Measurements from ENCODE around the gene GRID1. TPM values are rescaled to one million over a fixed set of nuclear protein-coding genes. Genes with fewer than 3 reads are reported as not detected.

GRID1 gene
- total RNA-seq, 4 donors from 2014 or later = 0.03 to 2.7 (median 0.49) TPM

GRCh38 chr10:86203162-86203905 lies 163.3 kb downstream of the GRID1 start:
- WGBS, 2 donors = 40 to 52% methylated on average over 6 to 9 of the region's 11 CpGs
- no peak for DNase-seq
- Histone ChIP-seq H3K9me3 (no peaks in the 10 kb centered on the region), H3K36me3 (no peaks in the 10 kb centered on the region), H3K4me3 (no peak overlapping the region), H3K27me3 (no peaks in the 10 kb centered on the region), H3K27ac (no peak overlapping the region), H3K4me1 (no peaks in the 10 kb centered on the region)
- no peak for TF ChIP-seq CTCF (IDR thresholded peaks at IDR 0.05)
- TF ChIP-seq POLR2A (IDR thresholded peaks at IDR 0.05) = no peak
- intact Hi-C loops (cut with DNase I) = no loop called here

- DNase-seq = no peak
Observed at GRCh38 chr10:86202226-86202735, 164.3 kb downstream of the GRID1 start.

GRCh38 chr10:86200867-86201266 lies 165.7 kb downstream of the GRID1 start:
- Histone ChIP-seq H3K36me3 (no peaks in the 10 kb centered on the region), H3K27me3 (no peaks in the 10 kb centered on the region), H3K9me3 (no peaks in the 10 kb centered on the region), H3K27ac (no peak overlapping the region), H3K4me1 (no peaks in the 10 kb centered on the region), H3K4me3 (no peak overlapping the region)
- TF ChIP-seq CTCF (IDR thresholded peaks at IDR 0.05) (no peak), POLR2A (IDR thresholded peaks at IDR 0.05) (no peak)
- intact Hi-C loops (cut with DNase I) = no loop called here
- DNase-seq = no peak
- 74 to 85% methylated on average over 1 of the region's 1 CpG for WGBS, 2 donors

More at GRCh38 chr10:86202226-86202735, 164.3 kb downstream of the GRID1 start:
- Histone ChIP-seq H3K4me3 (no peak overlapping the region), H3K9me3 (no peaks in the 10 kb centered on the region), H3K36me3 (no peaks in the 10 kb centered on the region), H3K4me1 (no peaks in the 10 kb centered on the region), H3K27ac (no peak overlapping the region), H3K27me3 (no peaks in the 10 kb centered on the region)
- 57 to 63% methylated on average over 5 of the region's 5 CpGs for WGBS, 2 donors
- intact Hi-C loops (cut with DNase I) = no loop called here
- TF ChIP-seq CTCF (IDR thresholded peaks at IDR 0.05) (no peak), POLR2A (IDR thresholded peaks at IDR 0.05) (no peak)

- H3K4me1 ChIP-seq = no peaks in the 10 kb centered on the region
Observed at GRCh38 chr10:86200269-86200668, 166.3 kb downstream of the GRID1 start.

More at GRCh38 chr10:86200269-86200668, 166.3 kb downstream of the GRID1 start:
- Histone ChIP-seq H3K4me3 (no peak overlapping the region), H3K27me3 (no peaks in the 10 kb centered on the region), H3K27ac (no peak overlapping the region), H3K9me3 (no peaks in the 10 kb centered on the region), H3K36me3 (no peaks in the 10 kb centered on the region)
- WGBS, 2 donors = 91% methylated on average over 1 of the region's 1 CpG; no CpG with 5 or more reads in 1 of the 2 donors
- intact Hi-C loops (cut with DNase I) = no loop called here
- no peak for TF ChIP-seq CTCF (IDR thresholded peaks at IDR 0.05)
- no peak for TF ChIP-seq POLR2A (IDR thresholded peaks at IDR 0.05)
- no peak for DNase-seq

All from esophagus squamous epithelium (tissue), 5 donors.